ENCODE measurements around the gene ZNF182.

DNA sequence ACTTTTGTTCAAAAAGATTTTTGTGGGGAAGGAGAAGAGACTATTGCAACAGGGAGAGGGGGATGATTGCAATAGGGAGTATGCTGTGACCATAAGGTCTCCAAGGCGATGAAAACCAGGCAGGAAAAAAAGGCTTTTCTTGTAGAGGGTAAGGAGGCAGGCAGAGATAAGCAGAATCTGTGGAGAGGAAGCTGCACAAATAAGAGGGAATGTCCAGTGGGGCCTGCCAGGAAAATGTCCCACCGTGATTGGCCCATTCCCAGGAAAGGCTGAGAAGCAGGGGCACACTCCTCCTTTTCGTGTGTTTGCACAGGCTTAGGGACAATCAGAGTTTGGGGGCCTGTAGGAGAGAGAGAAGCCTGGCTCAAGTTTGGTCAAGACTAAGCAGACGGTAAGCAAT is 32.1 kb upstream of the ZNF182 start:
- TF ChIP-seq, protein P1, sequence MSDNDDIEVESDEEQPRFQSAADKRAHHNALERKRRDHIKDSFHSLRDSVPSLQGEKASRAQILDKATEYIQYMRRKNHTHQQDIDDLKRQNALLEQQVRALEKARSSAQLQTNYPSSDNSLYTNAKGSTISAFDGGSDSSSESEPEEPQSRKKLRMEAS (CRISPR knock-in tag; IDR thresholded peaks at IDR 0.05) = no peak
- TF ChIP-seq, protein P2, sequence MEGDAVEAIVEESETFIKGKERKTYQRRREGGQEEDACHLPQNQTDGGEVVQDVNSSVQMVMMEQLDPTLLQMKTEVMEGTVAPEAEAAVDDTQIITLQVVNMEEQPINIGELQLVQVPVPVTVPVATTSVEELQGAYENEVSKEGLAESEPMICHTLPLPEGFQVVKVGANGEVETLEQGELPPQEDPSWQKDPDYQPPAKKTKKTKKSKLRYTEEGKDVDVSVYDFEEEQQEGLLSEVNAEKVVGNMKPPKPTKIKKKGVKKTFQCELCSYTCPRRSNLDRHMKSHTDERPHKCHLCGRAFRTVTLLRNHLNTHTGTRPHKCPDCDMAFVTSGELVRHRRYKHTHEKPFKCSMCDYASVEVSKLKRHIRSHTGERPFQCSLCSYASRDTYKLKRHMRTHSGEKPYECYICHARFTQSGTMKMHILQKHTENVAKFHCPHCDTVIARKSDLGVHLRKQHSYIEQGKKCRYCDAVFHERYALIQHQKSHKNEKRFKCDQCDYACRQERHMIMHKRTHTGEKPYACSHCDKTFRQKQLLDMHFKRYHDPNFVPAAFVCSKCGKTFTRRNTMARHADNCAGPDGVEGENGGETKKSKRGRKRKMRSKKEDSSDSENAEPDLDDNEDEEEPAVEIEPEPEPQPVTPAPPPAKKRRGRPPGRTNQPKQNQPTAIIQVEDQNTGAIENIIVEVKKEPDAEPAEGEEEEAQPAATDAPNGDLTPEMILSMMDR (IDR thresholded peaks at IDR 0.05) = no peak
